ENCODE results near the gene CNPY4. TPM values are rescaled to one million over a fixed set of nuclear protein-coding genes. Genes with fewer than 3 reads are reported as not detected.

Gene CNPY4
- polyA plus RNA-seq, 1 donor (not counting 4 experiments of a cell fraction or from before 2014, with no cell fraction given), result 9.9 TPM

- H3K79me2 ChIP-seq (ENCODE audit: control insufficient read depth, insufficient read depth, low read length), result peaks cover 30% of the 10 kb centered on the region
- peaks cover 6% of the 10 kb centered on the region for H3K4me1 ChIP-seq (ENCODE audit: control insufficient read depth, extremely low read depth, insufficient read depth, low read length)
- FAIRE-seq (no peak), DNase-seq (ENCODE audit: low read depth, low spot score) (no peak)
- H3K36me3 ChIP-seq (ENCODE audit: control insufficient read depth in 2 of 2, extremely low read depth in 1 of 2, insufficient read depth in 2 of 2, low read length in 2 of 2), result peaks cover 56 to 71% of the 10 kb centered on the region in 2 experiments
- H3K9me1 ChIP-seq (ENCODE audit: control insufficient read depth, extremely low read depth, insufficient read depth, low read length), result no peaks in the 10 kb centered on the region
- no peaks in the 10 kb centered on the region for H3K27me3 ChIP-seq (ENCODE audit: control insufficient read depth, extremely low read depth, insufficient read depth, low read length)
- no peak overlapping the region for H3K27ac ChIP-seq (ENCODE audit: control insufficient read depth, insufficient read depth, low read length)
- peaks cover 6% of the 10 kb centered on the region for H4K20me1 ChIP-seq (ENCODE audit: control insufficient read depth, extremely low read depth, insufficient read depth, low read length)
- no peaks in the 10 kb centered on the region for H3K9me3 ChIP-seq (ENCODE audit: control insufficient read depth, low read depth, low read length)
- no peak overlapping the region for H3K4me3 ChIP-seq (ENCODE audit: control insufficient read depth in 2 of 3, extremely low read depth in 1 of 3, insufficient read depth in 2 of 3, low read depth in 1 of 3, low read length in 3 of 3)
- H3K9ac ChIP-seq (ENCODE audit: control insufficient read depth, extremely low read depth, insufficient read depth, low read length), result no peak overlapping the region
- H2AFZ ChIP-seq (ENCODE audit: control insufficient read depth, low read length), result no peak overlapping the region
- H3K4me2 ChIP-seq (ENCODE audit: control insufficient read depth, extremely low read depth, insufficient read depth, low read depth, low read length), result no peak overlapping the region
- TF ChIP-seq EZH2 (IDR thresholded peaks at IDR 0.05; ENCODE audit: low read length) (no peak), CTCF (optimal IDR thresholded peaks at IDR 0.05 in 1 of 3, IDR thresholded peaks at IDR 0.05 in 1 of 3, conservative IDR thresholded peaks at IDR 0.05 in 1 of 3; ENCODE audit: extremely low read depth in 1 of 3, insufficient read depth in 2 of 3, low read length in 3 of 3) (no peak)
- dilution Hi-C loops (cut with MboI; ENCODE audit: extremely low pct_ligation_motif_present, low sequenced_read_pairs), result no loop called here
Measured at GRCh38 chr7:100093925-100094486, 25.4 kb upstream of the CNPY4 start.

- Histone ChIP-seq H3K9me3 (ENCODE audit: control insufficient read depth, low read depth, low read length) (no peaks in the 10 kb centered on the region), H3K4me3 (ENCODE audit: control insufficient read depth in 2 of 3, extremely low read depth in 1 of 3, insufficient read depth in 2 of 3, low read depth in 1 of 3, low read length in 3 of 3) (no peak overlapping the region), H2AFZ (ENCODE audit: control insufficient read depth, low read length) (no peak overlapping the region), H3K27me3 (ENCODE audit: control insufficient read depth, extremely low read depth, insufficient read depth, low read length) (no peaks in the 10 kb centered on the region), H3K4me2 (ENCODE audit: control insufficient read depth, extremely low read depth, insufficient read depth, low read depth, low read length) (no peak overlapping the region), H3K36me3 (ENCODE audit: control insufficient read depth in 2 of 2, extremely low read depth in 1 of 2, insufficient read depth in 2 of 2, low read length in 2 of 2) (peaks cover 62 to 77% of the 10 kb centered on the region in 2 experiments), H3K9ac (ENCODE audit: control insufficient read depth, extremely low read depth, insufficient read depth, low read length) (no peak overlapping the region), H4K20me1 (ENCODE audit: control insufficient read depth, extremely low read depth, insufficient read depth, low read length) (peaks cover 6% of the 10 kb centered on the region), H3K9me1 (ENCODE audit: control insufficient read depth, extremely low read depth, insufficient read depth, low read length) (no peaks in the 10 kb centered on the region), H3K79me2 (ENCODE audit: control insufficient read depth, insufficient read depth, low read length) (peaks cover 36% of the 10 kb centered on the region), H3K4me1 (ENCODE audit: control insufficient read depth, extremely low read depth, insufficient read depth, low read length) (peaks cover 4% of the 10 kb centered on the region), H3K27ac (ENCODE audit: control insufficient read depth, insufficient read depth, low read length) (no peak overlapping the region)
- TF ChIP-seq EZH2 (IDR thresholded peaks at IDR 0.05; ENCODE audit: low read length) (no peak), CTCF (optimal IDR thresholded peaks at IDR 0.05 in 1 of 3, IDR thresholded peaks at IDR 0.05 in 1 of 3, conservative IDR thresholded peaks at IDR 0.05 in 1 of 3; ENCODE audit: extremely low read depth in 1 of 3, insufficient read depth in 2 of 3, low read length in 3 of 3) (no peak)
- DNase-seq (ENCODE audit: low read depth, low spot score), result no peak
- no peak for FAIRE-seq
- dilution Hi-C loops (cut with MboI; ENCODE audit: extremely low pct_ligation_motif_present, low sequenced_read_pairs), result no loop called here
Measured at GRCh38 chr7:100095289-100095688, 24.1 kb upstream of the CNPY4 start.
